NCI-H2196 (cell line): ENCODE data around the gene GGA3.

Experiments used
- DNase-seq: peaks from one replicate; lab custom pipeline; 2025; ENCODE audit not compliant: unreplicated experiment; lab: John Stamatoyannopoulos, UW

GGA3 gene

GRCh38 chr17:75249564-75249963 is 11.8 kb downstream of the GGA3 start:
- DNase-seq = no peak

DNA sequence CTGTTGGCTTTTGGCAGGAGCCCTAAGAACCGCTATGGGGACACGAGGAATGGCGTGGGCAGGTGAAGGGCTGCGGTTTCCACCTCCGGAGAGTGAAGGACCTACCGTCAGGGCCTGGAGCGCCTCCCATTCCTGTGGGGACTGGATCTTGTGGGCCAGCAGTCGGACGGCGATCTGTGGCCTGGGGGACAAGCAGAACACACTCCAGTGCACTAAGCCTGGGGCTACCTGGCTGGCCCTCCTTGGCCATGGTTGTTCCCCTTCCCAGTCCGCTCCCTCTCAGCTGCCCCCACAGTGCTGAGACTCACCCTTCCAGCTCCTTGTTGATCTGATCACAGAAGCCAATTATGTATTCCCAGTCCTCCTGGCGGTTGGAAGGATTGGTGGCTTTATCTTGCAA is 15.0 kb downstream of the GGA3 start:
- no peak for DNase-seq

DNA sequence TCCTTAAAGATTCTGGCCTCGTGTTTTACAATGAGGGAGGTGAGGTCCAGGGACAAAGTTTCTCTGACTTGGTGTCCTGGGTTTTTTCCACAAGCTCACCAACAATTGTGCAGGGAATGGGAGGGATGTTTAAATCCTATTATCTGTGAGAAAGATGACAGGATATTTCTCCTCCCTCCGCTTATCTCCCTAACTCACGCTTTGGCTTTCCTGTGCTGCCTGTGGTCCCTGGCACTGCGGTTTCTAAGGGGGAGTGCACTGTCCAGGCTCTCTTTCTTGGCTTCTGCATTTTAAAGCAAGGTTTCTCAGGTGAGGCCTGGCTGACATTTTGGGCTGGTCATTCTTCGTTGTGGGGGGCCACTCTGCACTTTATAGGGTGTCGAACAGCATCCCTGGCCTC is 16.4 kb downstream of the GGA3 start:
- no peak for DNase-seq

DNA sequence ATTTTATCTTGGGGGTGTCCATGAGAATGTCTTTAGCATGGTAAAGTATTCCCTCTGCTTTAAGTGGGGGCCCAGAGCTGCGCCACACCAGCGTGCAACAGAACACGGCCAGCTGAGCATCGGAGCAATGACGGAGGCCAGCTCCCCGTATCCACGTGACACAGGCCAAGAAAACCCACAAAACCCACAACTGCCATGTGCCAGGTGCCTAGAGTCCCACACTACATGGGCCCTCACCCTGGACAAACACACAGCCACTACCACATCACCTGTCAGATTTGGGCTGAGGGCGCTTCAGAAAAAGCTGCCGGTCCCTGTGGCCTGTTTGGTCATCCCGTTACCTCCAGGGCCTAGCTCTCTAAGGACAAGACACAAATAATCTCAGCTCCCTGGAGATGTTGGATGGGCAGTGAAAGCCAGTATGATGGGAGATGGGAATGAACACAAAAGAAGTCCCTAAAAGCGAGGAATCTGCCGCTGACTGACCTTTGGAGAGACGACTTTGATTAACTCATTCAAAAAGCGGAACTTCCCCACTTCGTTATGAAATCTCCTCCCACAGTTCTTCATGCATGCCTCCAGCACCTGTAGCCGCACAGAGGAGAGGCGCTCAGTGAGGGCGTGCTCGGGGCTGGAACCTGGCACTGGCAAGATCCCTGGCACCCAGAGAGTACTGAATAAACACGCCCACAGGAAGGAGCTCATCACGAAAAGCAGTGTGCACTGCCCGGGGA is 17.1 kb downstream of the GGA3 start:
- DNase-seq = no peak

DNA sequence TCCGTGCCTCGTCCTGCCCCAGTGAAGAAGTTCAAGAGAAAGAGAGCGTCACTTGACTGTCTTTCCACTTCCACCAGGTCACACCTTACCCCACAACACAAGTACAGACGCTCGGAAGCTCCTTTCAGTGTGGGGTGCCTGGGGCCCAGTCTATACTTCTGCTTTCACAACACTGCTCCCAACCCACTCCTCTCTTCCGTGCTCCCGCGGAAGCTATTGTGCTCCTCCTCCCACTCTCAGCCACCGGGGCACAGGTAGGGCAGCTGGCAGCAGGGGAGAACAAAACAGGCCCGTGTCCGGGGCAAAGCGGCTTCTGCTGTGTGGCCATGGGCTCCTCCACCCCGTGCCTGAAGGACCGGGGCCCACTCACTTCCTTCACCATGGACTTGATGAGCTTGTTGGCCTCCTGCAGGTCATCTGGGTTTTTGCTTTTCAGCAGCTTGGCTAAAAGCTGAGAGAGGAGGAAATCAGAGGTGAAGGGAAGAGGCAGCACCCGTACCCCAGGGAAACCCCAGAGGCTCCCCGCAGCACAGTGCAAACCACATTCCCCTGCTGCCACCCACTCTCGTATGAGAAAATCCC is 18.9 kb downstream of the GGA3 start:
- DNase-seq = no peak

DNA sequence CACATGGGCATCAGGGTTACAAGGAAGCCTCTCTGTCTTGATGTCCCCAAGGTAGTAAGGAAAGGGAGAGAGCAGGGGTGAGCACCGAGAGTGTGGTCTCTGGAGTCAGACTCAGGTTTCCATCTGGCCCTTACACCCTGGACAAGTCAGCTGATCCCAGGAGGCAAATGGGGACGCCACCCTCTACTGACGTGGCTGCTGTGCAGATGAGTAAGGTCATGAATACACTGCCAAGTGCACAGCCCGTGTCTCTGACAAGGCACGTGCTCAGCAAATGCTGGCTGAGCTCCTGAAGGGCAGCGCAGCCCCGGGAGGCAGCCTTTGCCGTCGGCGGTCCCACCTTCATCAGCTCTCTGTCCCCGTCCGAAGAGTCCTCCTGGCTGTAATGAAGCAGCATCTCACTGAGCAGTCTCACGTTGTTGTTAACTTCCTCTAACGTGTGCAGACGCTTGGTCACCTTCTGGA is 19.4 kb downstream of the GGA3 start:
- DNase-seq = no peak

- no peak for DNase-seq
Measured at GRCh38 chr17:75241502-75241901, 19.9 kb downstream of the GGA3 start.

DNA sequence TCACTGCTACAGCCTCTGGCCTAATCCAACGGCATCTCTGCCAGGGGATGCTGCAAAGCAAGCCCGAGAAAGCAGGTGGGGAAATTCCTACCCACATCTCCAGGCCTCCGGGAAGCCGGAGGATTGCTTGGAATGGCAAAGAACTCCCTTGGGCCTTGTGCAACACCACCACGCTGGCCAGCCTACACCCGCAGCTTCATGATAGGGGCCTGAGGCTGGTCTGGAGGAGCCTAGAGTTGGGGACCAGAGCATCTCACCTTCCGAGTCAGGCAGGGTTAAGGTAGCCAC is 20.3 kb downstream of the GGA3 start:
- no peak for DNase-seq

- peak; percentile 68 for DNase-seq
Measured at GRCh38 chr17:75240394-75241142, 20.8 kb downstream of the GGA3 start.

DNA sequence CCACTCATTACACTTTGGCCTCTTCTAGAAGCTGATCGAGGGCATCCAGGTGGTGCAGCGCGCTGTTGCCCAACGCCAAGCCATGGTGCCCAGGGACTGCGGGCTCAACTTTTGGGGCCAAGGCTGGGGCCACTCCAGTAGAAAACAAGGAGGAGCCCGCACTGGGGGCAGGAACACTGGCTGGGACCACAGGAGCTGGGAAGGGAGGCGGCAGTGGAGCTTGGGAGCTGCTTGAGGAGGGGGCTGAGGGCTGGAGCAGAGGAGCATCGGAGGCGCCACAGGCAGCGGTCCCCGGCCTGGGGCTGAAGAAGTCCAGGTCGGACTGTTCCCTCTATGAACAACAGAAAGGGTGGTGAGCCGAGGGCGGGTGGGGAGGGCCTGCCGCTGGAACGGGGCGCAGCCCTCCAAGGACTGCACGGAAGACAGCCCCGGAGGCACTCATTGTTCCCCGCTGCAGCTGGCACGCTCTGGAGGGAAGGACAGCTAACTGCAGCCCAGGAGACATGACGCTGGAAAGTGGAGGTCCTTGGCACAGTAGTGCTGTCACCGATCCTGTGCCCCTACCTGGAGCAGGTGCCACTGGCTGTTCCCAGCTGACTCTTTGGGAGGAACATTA is 21.5 kb downstream of the GGA3 start:
- no peak for DNase-seq

- DNase-seq = no peak
Measured at GRCh38 chr17:75239214-75239613, 22.2 kb downstream of the GGA3 start.

DNA sequence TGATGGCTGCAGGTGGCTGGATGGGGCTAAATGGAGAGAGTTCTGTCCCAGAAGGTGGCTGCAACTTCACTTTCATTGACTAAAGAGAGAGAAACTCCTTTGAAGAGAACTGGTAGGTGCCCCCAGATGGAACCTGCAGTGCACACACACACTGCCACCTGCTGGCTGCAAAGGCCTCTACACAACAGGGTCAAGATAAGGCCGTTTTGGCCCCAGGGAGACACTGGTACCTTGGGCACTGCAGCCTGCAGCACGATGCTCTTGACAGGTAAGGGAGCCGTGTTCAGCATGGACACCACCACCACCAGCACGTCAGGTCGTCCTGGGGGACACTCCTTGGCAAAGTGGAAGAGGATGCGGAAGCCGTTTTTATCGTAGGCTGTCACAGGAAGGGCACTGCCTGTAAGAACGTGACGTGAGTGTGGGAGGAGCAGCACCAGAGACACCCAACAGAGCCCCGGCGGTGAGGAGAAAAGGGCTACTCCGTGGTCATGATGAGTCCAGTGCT is 22.7 kb downstream of the GGA3 start:
- peak; percentile 60 for DNase-seq

DNA sequence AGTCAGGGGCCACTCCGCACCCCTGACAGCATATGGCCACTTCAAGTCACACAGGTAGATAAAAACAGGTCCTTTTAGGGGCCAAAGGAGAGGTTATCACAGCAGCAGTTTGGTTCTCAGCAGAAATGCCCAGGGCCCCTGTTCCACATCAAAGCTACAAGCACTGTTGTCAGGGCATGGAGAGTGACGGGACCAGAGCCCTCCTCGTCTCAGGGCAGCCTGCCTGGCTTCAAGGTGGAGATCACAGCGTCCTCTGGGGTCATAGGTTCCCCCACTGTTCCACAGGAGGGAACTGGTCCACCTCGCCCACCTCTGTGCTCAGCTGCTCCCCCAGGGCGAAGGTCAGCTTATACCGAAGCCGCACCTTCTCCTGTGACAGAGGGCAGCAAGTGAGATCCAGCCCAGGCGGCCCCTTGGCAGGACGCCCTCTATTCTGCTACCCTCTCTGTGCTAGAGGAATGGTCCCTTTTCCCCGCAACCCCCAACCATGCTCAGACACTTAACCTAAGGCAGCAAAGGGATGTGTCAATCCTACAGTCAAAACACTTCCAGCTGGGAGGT is 23.3 kb downstream of the GGA3 start:
- no peak for DNase-seq

DNA sequence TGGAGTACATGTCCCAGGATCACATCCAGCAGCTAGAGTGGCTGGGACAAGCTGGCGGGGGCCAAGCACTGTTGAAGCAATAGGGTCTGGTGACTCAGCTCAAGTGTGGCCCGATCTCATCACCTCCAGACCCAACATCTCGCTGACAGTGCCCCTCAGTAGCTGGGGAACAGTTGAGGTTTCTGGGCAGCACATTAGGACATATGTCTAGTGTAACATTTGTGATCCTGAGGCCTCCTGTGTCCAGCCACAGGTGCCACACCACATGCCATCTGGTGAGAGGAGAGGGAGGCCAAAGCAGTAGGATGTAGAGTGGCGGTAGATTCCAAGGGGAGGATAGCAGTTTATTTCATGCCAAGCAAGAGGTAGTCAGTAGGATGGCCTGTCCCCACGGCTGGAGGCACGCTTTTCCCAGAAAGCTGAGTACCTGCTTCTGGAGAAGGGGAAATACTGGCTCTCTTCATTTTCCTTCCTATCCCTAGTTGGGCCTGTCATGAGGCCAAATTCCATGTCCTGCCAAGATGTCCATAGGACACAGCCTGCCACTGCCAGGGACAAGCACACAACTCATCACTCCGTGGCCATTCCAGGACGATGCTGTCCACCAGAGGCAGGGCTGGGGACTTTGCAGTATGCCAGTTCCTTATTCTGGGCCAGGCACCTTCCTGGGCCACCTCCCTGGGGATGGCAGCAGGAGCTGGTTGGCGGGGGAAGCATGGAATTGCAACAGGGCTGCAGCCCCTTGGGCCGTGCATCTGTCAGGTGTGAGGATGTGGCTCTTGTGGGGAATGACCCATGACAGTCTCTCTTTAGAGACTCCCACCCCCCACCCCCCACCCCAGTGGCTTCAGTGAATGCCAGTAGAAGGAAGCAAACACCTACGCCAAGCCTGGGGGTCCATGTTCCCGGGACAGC is 24.0 kb downstream of the GGA3 start:
- DNase-seq = no peak

DNA sequence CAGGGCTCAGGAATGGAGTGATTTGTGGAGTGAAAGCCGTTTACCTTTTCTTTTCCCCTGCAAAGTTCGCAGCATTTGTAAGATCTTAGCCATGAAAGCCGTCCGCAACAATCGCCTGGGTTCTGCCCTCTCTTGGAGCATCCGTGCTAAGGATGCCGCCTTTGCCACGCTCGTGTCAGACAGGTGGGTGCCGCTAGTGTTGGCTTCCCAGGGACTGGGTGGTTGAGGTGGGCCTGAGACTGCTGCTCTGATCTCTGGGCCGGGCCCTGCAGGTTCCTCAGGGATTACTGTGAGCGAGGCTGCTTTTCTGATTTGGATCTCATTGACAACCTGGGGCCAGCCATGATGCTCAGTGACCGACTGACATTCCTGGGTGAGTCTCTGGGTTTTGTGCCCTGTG is 28.6 kb downstream of the GGA3 start:
- DNase-seq = no peak

GRCh38 chr17:75231741-75232464 is 29.5 kb downstream of the GGA3 start:
- no peak for DNase-seq

- no peak for DNase-seq
Measured at GRCh38 chr17:75231071-75231470, 30.3 kb downstream of the GGA3 start.

DNA sequence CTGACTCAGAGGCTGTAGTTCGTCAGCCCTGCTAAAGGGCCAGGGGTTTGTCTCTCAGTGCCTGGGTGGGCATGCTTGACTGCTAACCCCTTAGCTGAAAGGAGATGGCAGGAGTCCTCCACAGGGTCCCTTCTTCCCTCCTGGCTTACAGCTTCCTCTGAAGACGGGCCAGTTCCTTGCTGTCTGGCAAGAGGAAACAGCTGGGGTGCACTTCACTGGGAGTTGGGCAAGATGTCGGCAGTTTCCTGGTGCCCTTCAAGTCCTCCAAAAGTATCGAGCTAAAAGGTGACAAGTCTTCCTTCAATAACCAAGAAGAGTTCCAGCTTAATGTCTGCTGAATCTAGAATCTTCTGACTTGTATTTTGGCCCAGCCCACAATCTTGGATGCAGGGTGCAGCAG is 32.6 kb downstream of the GGA3 start:
- DNase-seq = no peak

DNA sequence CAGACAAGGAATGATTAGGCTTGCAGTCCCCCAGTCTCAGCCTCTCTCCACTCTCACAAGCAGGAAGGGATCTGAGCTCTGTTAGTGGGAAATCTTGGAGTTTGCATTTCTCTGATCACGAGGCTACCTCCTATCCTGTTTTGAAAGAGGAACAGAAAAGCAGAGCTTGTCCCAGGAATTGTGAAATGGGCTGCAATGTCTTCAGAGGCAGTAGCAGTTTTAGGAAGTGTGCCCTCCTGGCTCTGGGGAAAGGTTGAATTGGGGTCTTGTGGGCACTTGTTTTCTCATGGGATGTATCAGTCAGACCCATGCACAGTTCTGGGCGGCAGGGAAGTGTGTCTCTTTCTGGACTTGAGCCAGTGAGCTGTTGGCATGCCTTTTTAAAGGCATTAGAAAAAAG is 33.1 kb downstream of the GGA3 start:
- DNase-seq = no peak

- no peak for DNase-seq
Measured at GRCh38 chr17:75227729-75228128, 33.7 kb downstream of the GGA3 start.
